HG02798 (cell line): ENCODE results near the gene GHSR.

Experiments used
- ATAC-seq: cut with Tn5 transposase; IDR thresholded peaks from one replicate; pipeline ENCODE4 v1.9.1; 2021; ENCODE audit warnings: mild to moderate bottlenecking; ENCODE audit not compliant: unreplicated experiment, poor library complexity

The GHSR gene

DNA sequence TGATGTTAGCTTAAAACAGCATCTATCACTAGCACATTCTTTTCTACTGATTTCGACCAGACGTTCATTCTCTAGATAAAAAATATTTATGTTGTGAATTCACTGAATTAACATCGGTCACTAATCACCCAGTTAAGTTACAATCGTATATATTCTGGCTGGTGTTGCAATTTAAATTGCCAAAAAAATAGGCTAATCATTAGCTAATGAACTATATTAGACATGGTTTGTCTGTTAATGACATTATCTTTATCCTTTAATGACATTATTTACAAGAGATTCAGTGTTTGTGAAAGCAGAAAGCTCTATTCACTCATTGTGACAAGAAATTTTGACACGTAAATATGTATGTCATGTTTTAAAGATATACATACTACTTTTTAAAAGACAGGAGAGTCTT, 6.7 kb downstream of the GHSR start:
- ATAC-seq = no peak

DNA sequence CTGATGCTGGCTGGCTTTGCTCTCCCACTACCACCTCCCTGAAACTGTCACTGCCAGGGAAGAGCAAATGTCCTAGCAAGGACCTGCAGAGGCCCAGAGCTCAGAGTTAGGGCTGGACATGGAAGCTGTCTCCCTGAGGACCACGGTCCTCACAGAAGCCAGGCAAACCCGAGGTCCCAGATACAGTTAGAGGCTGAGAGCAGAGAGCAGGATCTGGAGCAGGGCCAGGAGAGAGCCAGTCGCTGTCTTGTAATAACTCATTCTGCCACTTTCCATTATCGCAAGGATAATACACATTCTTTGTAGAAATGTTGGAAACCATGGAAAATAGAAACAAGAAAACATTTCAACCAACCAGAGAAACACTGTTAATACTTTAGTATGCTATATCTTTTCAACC, 10.1 kb downstream of the GHSR start:
- no peak for ATAC-seq

DNA sequence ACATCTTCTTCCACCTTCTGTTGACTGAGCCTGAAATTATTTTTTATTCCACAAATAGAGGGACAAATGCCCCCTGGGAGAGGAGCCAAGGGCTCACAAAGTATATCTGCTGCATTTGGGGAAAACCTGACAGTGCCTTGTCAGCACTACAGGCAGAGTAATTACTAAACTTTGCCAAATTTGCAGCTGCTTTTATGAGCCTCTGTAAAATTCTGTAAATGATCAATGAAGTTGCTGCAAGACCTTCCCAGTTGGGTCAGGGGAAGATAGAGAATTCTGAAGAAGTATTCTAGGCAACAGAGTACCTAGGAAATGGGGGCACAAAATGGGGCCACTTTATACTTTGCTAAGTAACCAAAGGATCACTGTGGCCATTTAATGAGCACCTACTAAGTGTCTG, 10.5 kb downstream of the GHSR start:
- no peak for ATAC-seq

DNA sequence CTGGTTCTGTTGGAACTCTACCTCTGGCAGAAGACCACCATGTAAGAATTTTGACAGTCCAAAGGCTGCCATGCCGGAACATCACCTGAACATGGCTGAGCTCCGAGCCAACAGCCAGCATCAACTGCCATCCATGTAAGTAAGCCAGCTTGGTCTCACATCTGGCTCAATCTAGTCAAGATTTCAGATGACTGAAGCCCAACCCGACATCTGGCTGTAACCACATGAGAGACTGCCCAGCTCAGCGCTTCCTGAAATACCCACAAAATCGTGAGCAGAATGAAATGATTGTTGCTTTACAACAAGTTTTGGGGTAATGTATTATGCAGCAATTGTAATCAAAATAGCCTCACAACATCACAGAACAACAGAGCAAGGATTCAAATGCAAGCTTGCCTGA, 32.9 kb downstream of the GHSR start:
- ATAC-seq = no peak

DNA sequence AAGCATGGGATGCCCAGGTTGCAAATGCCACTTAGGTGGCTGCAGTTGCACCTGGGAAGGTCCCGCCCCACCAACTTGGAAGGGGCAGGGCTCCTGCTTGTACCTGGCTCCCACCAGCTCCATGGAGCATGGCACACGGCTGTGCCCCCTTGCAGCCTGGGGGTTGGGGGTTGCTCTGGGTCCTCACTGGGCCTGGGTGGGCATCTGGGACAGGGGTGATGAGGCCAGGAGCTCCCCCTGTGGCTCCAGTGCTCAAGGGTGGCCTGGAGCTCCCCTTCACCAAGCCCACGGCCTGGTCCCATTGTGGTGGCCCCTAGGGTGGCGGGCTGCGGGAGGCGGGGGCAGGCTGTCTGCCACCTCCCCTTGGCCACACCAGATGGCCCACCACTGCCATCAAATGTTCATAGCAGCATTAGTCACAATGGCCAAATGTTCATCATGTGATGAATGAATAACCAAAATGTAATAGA, 36.7 kb downstream of the GHSR start:
- no peak for ATAC-seq

DNA sequence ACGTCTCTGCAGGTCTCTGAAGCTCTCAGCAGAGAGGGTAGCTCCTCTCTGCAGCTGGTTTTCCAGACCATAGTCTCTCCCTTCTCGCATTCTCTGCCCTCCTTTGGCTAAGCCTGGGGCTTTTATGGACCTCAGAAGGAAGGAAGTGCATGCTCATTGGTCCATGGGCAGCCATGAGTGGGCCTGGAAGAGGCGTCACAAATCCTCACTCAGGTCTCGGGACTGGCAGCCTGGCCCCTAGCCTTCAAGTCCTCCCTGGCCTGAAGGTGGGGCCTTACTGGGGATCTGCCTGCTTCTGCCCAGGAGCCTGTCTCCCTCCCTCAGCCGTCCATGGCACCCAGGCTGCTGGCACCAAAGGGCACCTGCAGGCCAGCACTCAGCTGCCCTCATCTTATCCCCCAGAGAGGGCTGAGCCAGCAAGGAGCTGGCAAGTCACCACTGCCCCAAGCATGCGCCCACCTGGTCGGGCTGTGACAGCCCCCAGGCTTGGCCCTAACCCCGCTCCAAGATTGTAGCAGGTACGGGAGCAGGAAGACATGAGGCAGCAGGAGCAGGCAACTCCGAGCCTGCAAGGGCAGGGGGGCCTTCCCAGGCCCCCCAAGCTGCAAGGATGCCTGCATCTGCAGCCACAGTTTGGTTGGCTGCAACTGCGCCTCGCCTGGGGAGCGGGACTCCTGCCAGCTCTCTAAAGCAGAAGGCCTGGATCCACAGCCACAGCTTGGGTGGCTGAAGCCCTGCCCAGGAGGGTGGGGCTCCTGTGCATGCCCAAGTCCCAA, 37.4 kb downstream of the GHSR start:
- no peak for ATAC-seq

DNA sequence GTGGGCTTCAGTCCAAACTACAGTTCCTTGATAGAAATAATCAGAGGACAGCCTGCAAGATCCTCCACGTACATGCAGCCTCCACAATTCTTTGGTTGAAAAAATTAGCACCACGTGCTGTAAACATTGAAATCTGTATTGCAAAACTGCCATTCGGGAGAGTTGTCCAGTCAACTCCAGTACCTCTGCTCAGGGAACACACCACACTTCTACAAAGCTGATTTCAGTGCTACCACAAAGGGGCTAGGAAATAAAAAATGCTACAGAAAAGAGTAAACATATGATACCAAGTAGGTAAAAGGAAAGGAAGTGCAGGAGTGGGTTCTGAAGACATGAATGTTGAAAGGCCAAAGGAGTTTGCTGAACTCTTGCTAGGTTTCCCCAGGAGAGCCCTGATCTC, 40.4 kb downstream of the GHSR start:
- no peak for ATAC-seq

DNA sequence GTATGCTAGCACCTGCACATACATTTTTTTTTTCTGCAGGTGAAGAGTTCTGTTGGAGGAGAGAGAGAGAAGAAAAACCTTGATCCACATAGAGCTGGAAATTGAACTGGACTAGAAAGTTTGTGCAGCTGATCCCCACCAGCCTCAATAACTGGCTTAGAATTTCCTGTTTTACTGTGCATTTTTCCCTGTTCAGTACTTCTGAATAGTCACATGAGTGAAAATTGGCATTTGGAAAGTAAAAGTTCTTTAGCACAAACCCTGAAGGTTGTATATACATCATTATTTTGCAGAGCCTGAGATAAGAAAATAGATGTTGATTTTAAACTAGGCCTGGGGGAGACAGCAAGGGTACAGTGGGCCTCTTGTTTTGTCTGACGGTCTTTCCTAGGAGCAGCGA, 42.3 kb downstream of the GHSR start:
- no peak for ATAC-seq

DNA sequence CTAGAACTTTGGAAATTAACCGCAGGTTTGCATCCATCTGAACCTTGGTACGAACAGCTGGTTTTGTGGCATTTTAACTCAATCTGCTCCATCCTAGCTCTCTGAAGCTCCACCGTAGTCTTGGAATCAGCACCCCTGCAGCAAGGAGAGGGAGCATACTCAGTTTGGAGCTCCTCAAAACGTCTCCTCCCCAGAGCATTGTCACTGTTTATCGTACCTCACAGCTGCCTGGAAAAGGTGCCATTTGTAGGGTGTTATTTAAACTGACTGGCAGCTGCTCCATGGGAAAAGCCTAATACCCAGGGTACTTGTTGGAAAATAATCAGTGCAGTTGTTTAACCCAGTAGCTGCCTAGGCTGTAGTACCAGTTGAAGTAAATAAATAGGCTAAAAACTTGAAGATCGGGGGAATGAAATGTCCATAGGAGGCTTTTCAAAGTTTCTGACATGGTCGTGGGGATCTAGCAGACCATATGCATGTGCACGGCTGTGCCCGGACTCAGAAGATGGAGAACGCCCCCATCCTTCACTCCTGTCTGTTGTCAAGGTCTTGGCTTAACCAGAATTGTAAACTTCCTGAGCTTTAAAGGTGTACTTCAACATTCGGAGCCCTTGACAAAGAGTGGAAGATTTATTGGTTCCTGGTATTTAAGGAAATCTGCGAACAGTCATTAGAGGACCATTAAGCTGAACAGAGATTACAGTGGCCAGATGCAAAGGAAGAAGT, 43.9 kb downstream of the GHSR start:
- no peak for ATAC-seq

DNA sequence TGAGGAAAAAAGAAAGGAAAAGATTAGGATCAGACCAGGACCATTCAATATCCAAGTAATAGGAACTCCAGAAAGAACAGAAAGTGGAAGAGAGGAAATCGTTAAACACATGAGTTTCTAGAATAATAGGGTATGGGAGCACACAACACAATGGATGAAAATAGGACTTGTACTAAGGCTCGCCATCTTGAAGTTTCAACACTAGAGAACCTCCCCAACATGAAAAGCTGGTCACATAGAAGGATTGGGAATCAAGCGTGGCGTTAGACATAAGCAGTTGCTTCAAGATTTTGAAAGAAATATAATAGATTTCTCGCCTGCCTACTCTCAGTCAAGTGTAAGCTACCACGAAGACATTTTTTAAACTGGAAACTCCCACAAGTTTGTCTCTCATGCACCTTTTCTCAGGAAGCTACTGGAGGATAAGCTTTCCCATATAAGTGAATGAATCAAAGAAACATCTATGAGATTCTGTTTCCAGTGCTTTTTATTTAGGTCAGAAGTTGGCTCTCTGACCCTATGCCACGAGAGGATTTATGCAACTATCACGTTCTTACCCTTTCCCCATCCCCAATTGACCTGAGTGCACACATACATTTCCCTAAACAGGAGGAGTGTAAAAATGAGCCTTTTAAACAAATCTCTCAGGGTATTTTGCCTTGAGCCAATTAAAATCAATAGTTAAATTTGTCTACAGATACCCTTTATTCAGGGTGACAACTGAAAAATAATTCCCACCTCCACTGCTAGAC, 45.2 kb downstream of the GHSR start:
- ATAC-seq = no peak

DNA sequence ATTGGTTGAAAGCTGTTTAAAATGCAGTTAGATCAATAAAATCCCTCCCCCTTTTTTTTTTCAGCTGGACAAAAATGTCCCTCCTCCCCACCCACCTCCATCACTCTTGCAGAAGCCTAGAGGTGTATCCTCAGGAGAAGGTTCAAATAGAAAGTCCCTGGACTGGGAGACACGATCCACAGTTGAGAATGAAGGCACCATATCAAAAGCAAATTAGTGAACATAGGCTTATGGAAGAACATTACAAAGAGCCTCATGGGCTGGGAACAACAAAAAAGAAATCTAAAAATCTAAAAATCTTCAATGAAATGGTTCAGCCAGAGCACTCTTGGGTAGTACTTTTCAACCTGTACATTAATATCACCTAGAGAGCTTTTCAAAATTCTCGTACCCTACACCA, 46.2 kb downstream of the GHSR start:
- ATAC-seq = no peak

DNA sequence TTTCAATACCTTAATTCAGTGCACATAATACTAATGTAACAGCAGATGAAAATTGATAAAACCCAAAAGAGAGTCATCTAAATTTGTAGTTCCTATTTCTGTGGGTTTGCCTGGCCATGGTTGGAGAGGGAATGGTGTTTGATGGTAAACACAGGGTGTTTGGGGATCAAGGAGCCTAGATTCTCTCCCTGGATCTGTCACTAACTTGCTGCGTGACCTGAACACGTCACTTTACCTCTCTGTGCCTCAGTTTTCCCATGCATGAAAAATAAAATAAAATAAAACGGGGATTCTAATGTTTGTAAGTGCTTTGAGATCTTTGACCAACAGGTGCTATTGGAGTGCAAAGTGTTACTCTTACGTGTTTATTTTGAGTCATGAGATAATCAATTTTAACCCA, 49.8 kb downstream of the GHSR start:
- ATAC-seq = no peak

DNA sequence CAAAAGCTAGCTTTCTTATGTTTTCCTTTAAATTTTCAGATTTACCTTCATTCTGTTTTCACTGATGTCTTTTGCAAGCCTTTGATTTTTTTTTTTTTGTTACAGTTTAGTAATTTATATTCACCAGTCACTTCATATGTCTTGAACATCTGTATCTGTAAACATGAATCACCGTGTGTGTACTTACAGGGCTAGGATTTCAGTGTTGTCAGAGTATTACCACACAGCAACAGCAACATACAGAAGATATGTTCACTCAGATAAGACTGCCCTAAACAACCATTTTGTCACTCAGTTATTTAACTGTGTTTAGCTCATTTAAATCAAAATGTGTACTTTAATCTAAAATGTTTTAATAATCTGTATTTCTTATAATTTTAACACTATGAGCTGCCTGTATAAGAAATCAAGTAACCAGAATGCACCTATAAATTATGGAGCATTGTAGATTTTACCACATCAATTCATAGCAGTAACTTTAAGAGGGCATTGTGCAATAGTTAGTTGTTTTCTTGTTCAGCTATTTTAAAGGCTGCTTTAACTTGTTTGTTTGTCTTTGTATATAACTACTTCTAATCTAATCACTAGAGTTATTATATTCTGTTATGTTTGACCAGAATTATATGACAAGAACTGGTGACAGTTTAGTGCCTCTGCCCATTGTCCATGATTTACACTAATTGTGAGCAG, 50.4 kb downstream of the GHSR start:
- ATAC-seq = no peak

DNA sequence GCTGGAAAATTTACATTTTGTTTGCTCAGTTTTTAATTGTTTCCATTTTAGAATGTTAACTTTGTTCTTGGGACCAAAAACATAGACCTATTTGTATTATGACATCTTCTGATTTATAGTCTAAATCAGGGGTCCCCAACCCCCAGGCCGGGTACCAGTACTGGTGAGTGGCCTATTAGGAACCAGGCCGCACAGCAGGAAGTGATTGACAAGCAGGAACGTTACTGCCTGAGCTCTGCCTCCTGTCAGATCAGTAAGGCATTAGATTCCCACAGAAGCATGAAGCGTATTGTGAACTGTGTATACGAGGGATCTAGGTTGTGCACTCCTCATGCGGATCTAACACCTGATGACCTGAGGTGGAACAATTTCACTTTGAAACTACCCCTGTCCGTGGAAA, 51.9 kb downstream of the GHSR start:
- no peak for ATAC-seq

DNA sequence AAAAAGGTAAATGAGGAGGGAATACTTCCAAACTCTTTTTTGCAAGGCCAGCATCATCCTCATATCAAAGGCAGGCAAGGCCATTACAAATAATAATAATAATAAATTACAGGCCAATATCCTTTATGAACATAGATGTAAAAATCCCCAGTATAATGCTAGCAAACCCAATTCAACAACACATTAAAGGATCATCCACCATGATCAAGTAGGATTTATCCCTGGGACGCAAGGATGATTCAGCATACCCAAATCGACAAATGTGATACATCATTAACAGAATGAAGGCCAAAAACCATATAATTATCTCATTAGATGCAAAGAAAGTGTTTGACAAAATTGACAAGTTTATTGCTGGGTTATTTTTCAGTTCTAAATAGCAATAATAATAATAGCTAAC, 53.6 kb downstream of the GHSR start:
- no peak for ATAC-seq
